GM13977 (cell line): ENCODE results near the gene RNGTT.

Source experiments
- DNase-seq: peaks from one replicate; pipeline ENCODE4 v3.0.0; 2012; ENCODE audit warnings: low spot score
- in situ Hi-C: fragments of 300-500 bp; cut with MboI; formaldehyde crosslinking; loops from one replicate; pipeline ENCODE4 v1.12.0; 2022; ENCODE audit warnings: low sequenced_read_pairs, low pct_unique_long_range_greater_than_20kb, mixed read lengths, inconsistent platforms; ENCODE audit not compliant: unreplicated experiment
- TF ChIP-seq, protein P1 (sequence below): IDR thresholded peaks from 2 replicates; pipeline ENCODE4 v1.5.1; 2012; ENCODE audit warnings: mild to moderate bottlenecking, control low read depth; ENCODE audit not compliant: insufficient read depth; ENCODE audit errors: extremely low read depth, missing control alignments

The RNGTT gene

DNA sequence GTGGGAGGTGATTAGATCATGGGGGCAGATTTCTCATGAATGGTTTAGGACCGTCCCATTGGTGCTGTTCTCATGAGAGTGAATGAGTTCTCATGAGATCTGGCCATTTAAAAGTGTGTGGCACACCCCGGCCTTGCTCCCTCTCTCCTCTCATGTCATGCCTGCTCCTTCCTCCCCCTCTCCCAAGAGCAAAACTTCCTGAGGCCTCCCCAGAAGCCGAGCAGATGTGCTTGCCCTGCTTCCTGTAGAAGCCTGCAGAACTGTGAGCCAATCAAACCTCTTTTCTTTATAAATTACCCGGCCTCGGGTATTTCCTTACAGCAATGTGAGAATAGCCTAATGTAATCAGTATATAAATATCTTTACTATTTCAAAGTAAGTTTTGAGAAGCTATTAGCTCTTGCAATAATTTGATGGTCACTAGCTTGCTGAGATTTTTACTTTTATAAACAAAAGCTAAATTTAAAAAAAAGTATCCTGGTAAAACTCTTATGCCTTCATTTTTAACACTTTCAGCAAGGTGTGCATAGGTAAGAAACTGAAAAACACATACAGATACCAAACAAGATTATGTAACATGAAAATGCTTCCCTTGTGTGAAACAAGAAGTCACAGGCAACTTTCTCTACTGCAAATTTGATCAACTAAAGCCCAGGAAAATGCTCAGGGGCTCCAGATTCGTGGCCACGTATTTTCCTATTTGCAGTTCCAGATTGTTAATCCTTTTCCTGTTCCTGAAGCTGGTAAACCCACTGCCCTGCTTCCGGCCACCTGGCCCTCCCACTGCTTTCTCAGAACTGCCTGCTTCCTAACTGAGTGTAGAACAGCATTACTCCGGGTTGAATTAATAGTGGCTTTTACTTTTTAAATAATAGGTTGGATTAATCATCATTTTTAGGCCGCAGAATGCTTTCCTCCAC, 402.1 kb downstream of the RNGTT start:
- TF ChIP-seq, protein P1, sequence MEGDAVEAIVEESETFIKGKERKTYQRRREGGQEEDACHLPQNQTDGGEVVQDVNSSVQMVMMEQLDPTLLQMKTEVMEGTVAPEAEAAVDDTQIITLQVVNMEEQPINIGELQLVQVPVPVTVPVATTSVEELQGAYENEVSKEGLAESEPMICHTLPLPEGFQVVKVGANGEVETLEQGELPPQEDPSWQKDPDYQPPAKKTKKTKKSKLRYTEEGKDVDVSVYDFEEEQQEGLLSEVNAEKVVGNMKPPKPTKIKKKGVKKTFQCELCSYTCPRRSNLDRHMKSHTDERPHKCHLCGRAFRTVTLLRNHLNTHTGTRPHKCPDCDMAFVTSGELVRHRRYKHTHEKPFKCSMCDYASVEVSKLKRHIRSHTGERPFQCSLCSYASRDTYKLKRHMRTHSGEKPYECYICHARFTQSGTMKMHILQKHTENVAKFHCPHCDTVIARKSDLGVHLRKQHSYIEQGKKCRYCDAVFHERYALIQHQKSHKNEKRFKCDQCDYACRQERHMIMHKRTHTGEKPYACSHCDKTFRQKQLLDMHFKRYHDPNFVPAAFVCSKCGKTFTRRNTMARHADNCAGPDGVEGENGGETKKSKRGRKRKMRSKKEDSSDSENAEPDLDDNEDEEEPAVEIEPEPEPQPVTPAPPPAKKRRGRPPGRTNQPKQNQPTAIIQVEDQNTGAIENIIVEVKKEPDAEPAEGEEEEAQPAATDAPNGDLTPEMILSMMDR: no peak
- DNase-seq: peak; percentile 29
- in situ Hi-C loops: no loop called here
